TTC549 (cell line): ENCODE results near the gene PCDHGA8.

ENCODE experiments used
- FAIRE-seq: peaks from 2 replicates; lab custom pipeline; 2012; peaks lifted over from hg19 to GRCh38; lab: Jason Lieb, UNC

Gene PCDHGA8

GRCh38 chr5:141434006-141434405 is 41.6 kb downstream of the PCDHGA8 start:
- FAIRE-seq: no peak

GRCh38 chr5:141437221-141437620 is 44.8 kb downstream of the PCDHGA8 start:
- no peak for FAIRE-seq

- no peak for FAIRE-seq
These were observed 47.1 kb downstream of the PCDHGA8 start for GRCh38 chr5:141439411-141440141.

DNA sequence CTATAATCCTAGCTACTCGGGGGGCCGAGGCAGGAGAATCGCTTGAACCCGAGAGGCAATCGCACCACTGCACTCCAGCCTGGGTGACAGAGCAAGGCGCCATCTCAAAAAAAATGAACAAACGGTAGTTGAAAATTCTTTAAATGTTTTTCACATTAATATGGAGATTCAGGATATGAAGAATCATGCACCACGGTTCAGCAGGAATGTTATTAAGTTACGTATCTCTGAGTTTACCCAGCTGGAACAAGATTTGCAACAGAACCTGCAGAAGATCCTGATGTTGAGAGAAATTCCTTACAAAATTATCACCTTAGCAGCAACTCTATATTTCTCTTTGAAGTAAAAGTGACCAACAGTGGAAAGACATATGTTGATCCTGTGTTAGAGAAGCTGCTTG is 47.9 kb downstream of the PCDHGA8 start:
- FAIRE-seq: no peak

DNA sequence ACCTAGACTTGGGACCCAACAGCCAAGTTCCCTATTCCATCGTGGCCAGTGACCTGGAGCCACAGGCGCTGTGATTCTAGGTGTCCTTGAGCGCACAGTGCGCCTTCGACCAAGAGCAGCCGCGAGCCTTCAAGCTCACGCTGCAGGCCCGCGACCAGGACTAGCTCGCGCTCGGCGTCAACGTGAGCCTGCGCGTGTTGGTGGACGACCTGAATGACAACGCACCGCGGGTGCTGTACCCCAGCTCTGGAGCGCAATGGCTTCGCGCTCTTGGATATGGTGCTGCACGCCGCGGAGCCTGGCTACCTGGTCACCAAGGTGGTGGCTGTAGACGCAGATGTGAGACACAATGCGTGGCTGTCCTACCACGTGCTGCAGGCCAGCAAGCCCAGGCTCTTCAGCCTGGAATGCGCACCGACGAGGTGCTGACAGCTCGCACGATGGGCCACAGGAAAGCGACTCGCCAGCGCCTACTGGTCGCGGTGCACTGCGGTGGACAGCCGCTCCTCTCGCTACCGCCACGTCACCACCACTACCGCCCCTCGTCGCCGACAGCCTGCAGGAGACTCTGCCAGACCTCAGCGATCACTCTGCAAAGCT is 49.2 kb downstream of the PCDHGA8 start:
- no peak for FAIRE-seq
